ENCODE data around the gene SDF4.

DNA sequence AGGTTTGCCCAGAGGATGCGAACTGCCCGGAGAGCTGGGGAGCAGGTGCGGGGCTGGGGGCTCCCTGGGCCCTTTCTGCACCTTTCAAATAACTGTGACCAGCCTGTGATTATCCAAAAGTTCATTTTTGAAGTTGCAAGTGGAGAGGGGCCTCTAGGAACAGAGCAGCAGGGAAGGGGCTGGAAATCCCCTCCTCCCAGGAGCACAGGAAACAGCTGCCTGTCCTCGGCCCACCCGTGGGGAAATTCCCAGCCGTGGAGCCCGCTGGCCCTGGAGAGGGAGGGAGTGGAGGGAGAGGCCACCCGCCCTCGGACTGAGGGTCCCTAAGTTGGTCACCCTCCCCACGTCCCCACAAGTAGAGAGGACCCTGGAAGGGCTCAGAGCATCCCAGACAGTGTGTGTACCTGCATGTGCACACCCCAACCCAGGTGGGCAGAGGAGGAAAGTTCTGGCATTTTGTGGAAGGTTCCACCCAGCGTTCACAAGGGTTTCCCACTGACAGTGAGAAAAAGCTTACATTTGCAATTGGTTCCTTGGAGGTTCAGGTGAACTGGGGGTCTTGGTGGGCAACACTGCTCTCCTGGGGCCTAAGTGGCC lies 16.6 kb downstream of the SDF4 start:
- TF ChIP-seq CTCF (IDR thresholded peaks at IDR 0.05; ENCODE audit: low read length) (no peak), EZH2 (IDR thresholded peaks at IDR 0.05; ENCODE audit: borderline replicate concordance, low read length) (no peak)

Measured in OCI-LY1 (cell line).